ENCODE data around the gene LCN15. TPM values are rescaled to one million over a fixed set of nuclear protein-coding genes. Genes with fewer than 3 reads are reported as not detected.

Gene LCN15
- total RNA-seq, 1 experiment from 2014 or later, result not detected

DNA sequence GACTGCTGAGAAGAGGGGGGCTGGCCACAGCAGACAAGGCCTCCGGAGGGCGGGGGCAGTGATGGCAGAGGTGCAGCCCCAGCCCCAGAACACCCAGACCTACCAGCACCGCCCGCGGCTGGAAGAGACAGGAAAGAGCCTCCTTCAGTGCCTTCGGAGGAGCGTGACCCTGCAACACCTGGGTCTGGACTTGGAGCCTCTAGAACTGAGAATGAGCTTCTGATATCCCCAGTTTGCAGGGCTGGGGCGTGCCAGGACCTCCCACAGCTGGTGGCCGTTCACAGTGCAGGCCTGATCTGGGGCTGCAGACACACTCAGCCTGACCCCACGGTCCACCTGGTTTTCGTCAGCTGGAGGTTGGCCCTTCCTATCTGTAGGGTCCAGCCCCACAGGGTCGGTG, 30.7 kb downstream of the LCN15 start:
- H3K9me3 Mint-ChIP-seq, result no peaks in the 10 kb centered on the region

More for the DNA sequence above, 30.7 kb downstream of the LCN15 start:
- no peak overlapping the region for H3K14ac ChIP-seq (ENCODE audit: insufficient read depth, low read length)
- H3K27ac Mint-ChIP-seq, result no peak overlapping the region
- H3K27me3 Mint-ChIP-seq (ENCODE audit: low read depth), result peaks cover 20% of the 10 kb centered on the region
- H3K56ac ChIP-seq (ENCODE audit: insufficient read length, low read depth, low read length), result no peak overlapping the region
- H2BK12ac ChIP-seq (ENCODE audit: insufficient read length, low read depth, low read length), result no peak overlapping the region
- H3K79me2 ChIP-seq (ENCODE audit: insufficient read depth, low read length), result no peaks in the 10 kb centered on the region; the same call in 1 of the 2 replicates
- H2BK120ac ChIP-seq (ENCODE audit: low read depth, low read length, poor library complexity, severe bottlenecking), result no peak overlapping the region
- H3T11ph ChIP-seq (ENCODE audit: low read length), result no peak overlapping the region
- peaks cover 0 to 7% of the 10 kb centered on the region in 2 experiments; a peak in 3 of 4 replicates for H3K4me1 Mint-ChIP-seq
- no peak for TF ChIP-seq CTCF (conservative IDR thresholded peaks at IDR 0.05)
- no peaks in the 10 kb centered on the region for H3K9me3 ChIP-seq (ENCODE audit: control insufficient read depth, low read depth, low read length)
- no peak overlapping the region for H4K5ac ChIP-seq (ENCODE audit: insufficient read length, low read depth, low read length)
- H3K27ac ChIP-seq (ENCODE audit: insufficient read length, low read depth, low read length), result no peak overlapping the region
- H2BK5ac ChIP-seq (ENCODE audit: insufficient read length, low read length), result no peak overlapping the region
- no peaks in the 10 kb centered on the region for H3K27me3 ChIP-seq (ENCODE audit: insufficient read depth, low read length)
- no peak overlapping the region for H4K8ac ChIP-seq (replicated peaks; ENCODE audit: insufficient read length, low read depth, low read length)
- H3K9ac ChIP-seq (ENCODE audit: extremely low read depth, insufficient read length, low read length), result no peak overlapping the region
- H3K4me2 ChIP-seq (ENCODE audit: insufficient read depth, insufficient read length, low read length), result no peak overlapping the region
- no peaks in the 10 kb centered on the region for H3K4me1 ChIP-seq (ENCODE audit: insufficient read depth, low read length)
- no peak overlapping the region for H3K4ac ChIP-seq (ENCODE audit: low read depth, low read length)
- DNase-seq, result no peak
- H3K23ac ChIP-seq (ENCODE audit: insufficient read length, low read depth, low read length), result no peak overlapping the region
- H3K36me3 Mint-ChIP-seq (ENCODE audit: insufficient read depth in 1 of 3, low read depth in 3 of 3), result no peaks in the 10 kb centered on the region; a peak in 2 of 7 replicates
- H3K23me2 ChIP-seq (ENCODE audit: insufficient read length, low read depth, low read length, poor library complexity, severe bottlenecking), result peaks cover 4% of the 10 kb centered on the region
- no peak overlapping the region for H2AK5ac ChIP-seq (ENCODE audit: insufficient read length, low read length)
- H4K20me1 ChIP-seq (ENCODE audit: control insufficient read depth, insufficient read depth, insufficient read length), result no peaks in the 10 kb centered on the region
- no peaks in the 10 kb centered on the region for H3K79me1 ChIP-seq (ENCODE audit: insufficient read depth, low read depth, low read length, poor library complexity, severe bottlenecking)
- no peak overlapping the region for H4K91ac ChIP-seq (ENCODE audit: insufficient read length, low read depth, low read length)
- no peak overlapping the region for H2AFZ ChIP-seq (ENCODE audit: low read length)
- no CpG with 5 or more reads among the region's 12 CpGs for WGBS (ENCODE audit: extremely low coverage, insufficient read length, low lambda C conversion rate)
- no peak overlapping the region for H3K4me3 Mint-ChIP-seq
- H3K18ac ChIP-seq (ENCODE audit: insufficient read length, low read depth, low read length), result no peak overlapping the region
- H2BK20ac ChIP-seq (ENCODE audit: low read depth, low read length, poor library complexity, severe bottlenecking), result no peak overlapping the region
- no peak overlapping the region for H2BK15ac ChIP-seq (ENCODE audit: low read depth, low read length)
